Thyroid gland (tissue), 4 donors: Measurements from ENCODE around the gene RNF213. TPM values are rescaled to one million over a fixed set of nuclear protein-coding genes. Genes with fewer than 3 reads are reported as not detected.
"Not testable (repeated sequence)": the region's sequence is repeated elsewhere in the genome, so short reads cannot be mapped to it uniquely, and the experiment has no call there.

Experiments
- DNase-seq, 2 donors: peaks; one replicate each; pipeline ENCODE4 v3.0.0-alpha.2; 2019
- H3K27ac ChIP-seq, 3 donors: fragments of 200-600 bp; sonication (generic); 1 replicate in 2 of 3; 2 replicates in 1 of 3; pipeline ENCODE4 v1.5.1; 2016 to 2019; ENCODE audit warnings: mild to moderate bottlenecking in 1 of 3, moderate library complexity in 1 of 3
- H3K27me3 ChIP-seq: fragments of 200-600 bp; sonication (generic); one replicate; pipeline ENCODE4 v1.5.1; 2019
- H3K36me3 ChIP-seq, 2 donors: fragments of 200-600 bp; sonication (generic); one replicate each; pipeline ENCODE4 v1.5.1; 2016 to 2019
- H3K4me1 ChIP-seq, 2 donors: fragments of 200-600 bp; sonication (generic); one replicate each; pipeline ENCODE4 v1.5.1; 2017 to 2019
- H3K4me3 ChIP-seq, 3 donors: fragments of 200-600 bp; sonication (generic); replicated peaks in 1 of 3; 1 replicate in 2 of 3; 2 replicates in 1 of 3; pipeline ENCODE4 v1.5.1; 2016; ENCODE audit warnings: mild to moderate bottlenecking in 1 of 3
- H3K9me3 ChIP-seq: fragments of 200-600 bp; sonication (generic); one replicate; pipeline ENCODE4 v1.5.1; 2017
- CTCF ChIP-seq, 6 experiments: fragments of 200-600 bp in 3 of 6; fragments of 450-650 bp in 3 of 6; sonication (generic) in 3 of 6; IDR thresholded peaks; one replicate each; pipeline ENCODE4 v1.5.1; 2016 to 2019; ENCODE audit warnings: antibody characterized with exemption in 6 of 6, mild to moderate bottlenecking in 2 of 6, inconsistent platforms in 1 of 6, moderate library complexity in 1 of 6
- POLR2A ChIP-seq, 2 donors: fragments of 450-650 bp; IDR thresholded peaks; one replicate each; pipeline ENCODE4 v1.6.1; 2017; ENCODE audit warnings: antibody characterized with exemption in 2 of 2, mild to moderate bottlenecking in 2 of 2, moderate library complexity in 1 of 2
- WGBS, 2 donors: methylation state at CpG; one replicate each; pipeline ENCODE4 v1.1.5; 2017; 5-methylcytosine and 5-hydroxymethylcytosine counted together
- intact Hi-C: fragments of 100-400 bp; cut with DNase I; formaldehyde crosslinking; loops from one replicate; pipeline ENCODE4 v1.15.1; 2023
- total RNA-seq, 4 donors: library from RNA; depleted of rRNA; stranded (reverse); fragments of >200 nt; gene quantifications; one replicate each; pipeline ENCODE4 v1.2.3, GENCODE V29; 2016

Gene RNF213
- total RNA-seq, 4 donors from 2014 or later: 107 to 245 (median 187) TPM

GRCh38 chr17:80330276-80330675, 69.6 kb downstream of the RNF213 start:
- Histone ChIP-seq H3K27me3 (no peaks in the 10 kb centered on the region), H3K27ac (no peak overlapping the region), H3K4me1 (no peaks in the 10 kb centered on the region), H3K36me3 (peaks cover 86 to 91% of the 10 kb centered on the region in 2 donors), H3K9me3 (no peaks in the 10 kb centered on the region), H3K4me3 (no peak overlapping the region)
- intact Hi-C loops: no loop called here
- DNase-seq: no peak
- TF ChIP-seq CTCF (IDR thresholded peaks at IDR 0.05) (no peak), POLR2A (IDR thresholded peaks at IDR 0.05) (no peak)
- WGBS, 2 donors: 96 to 98% methylated on average over 9 of the region's 9 CpGs

GRCh38 chr17:80330938-80331337, 70.3 kb downstream of the RNF213 start:
- H3K4me1 ChIP-seq, H3K27me3 ChIP-seq, H3K9me3 ChIP-seq, H3K4me3 ChIP-seq, intact Hi-C loops, DNase-seq, H3K27ac ChIP-seq: not testable (repeated sequence)
- H3K36me3 ChIP-seq: peaks cover 87 to 91% of the 10 kb centered on the region in 2 donors
- WGBS, 2 donors: 90 to 99% methylated on average over 6 of the region's 6 CpGs

DNA sequence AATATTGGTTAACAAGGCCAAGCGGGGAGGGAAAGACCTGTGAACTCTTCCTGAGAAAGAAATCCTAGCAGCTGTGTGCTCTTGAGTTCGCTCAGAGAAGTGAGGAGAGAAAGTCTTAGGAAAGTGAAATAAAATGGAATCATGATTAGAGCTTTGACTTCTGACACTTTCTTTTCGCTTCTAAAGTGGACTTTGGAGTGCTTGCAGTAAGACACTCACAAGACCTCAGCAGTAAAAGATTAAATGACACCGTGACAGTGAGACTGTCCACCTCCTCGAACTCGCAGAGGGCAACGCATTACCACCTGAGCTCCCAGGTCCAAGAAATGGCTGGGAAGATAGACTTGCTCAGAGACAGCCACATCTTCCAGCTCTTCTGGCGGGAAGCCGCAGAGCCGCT, 71.2 kb downstream of the RNF213 start:
- H3K27me3 ChIP-seq: no peaks in the 10 kb centered on the region
- peaks cover 87 to 92% of the 10 kb centered on the region in 2 donors for H3K36me3 ChIP-seq
- 87 to 94% methylated on average over 10 of the region's 10 CpGs for WGBS, 2 donors
- DNase-seq: no peak
- no peak for TF ChIP-seq CTCF (IDR thresholded peaks at IDR 0.05)
- no peak for TF ChIP-seq POLR2A (IDR thresholded peaks at IDR 0.05)
- H3K9me3 ChIP-seq: no peaks in the 10 kb centered on the region
- H3K27ac ChIP-seq: no peak overlapping the region
- H3K4me1 ChIP-seq: no peaks in the 10 kb centered on the region
- intact Hi-C loops: no loop called here
- no peak overlapping the region for H3K4me3 ChIP-seq

- TF ChIP-seq CTCF (IDR thresholded peaks at IDR 0.05) (no peak), POLR2A (IDR thresholded peaks at IDR 0.05) (no peak)
- DNase-seq: no peak
- Histone ChIP-seq H3K4me1 (no peaks in the 10 kb centered on the region), H3K27me3 (no peaks in the 10 kb centered on the region), H3K36me3 (peaks cover 81 to 89% of the 10 kb centered on the region in 2 donors), H3K27ac (no peak overlapping the region), H3K9me3 (no peaks in the 10 kb centered on the region), H3K4me3 (no peak overlapping the region)
- WGBS, 2 donors: 87 to 89% methylated on average over 22 to 27 of the region's 27 CpGs
- intact Hi-C loops: no loop called here
Observed at GRCh38 chr17:80337195-80337895, 76.7 kb downstream of the RNF213 start.

GRCh38 chr17:80339118-80339517, 78.5 kb downstream of the RNF213 start:
- peaks cover 79 to 85% of the 10 kb centered on the region in 2 donors for H3K36me3 ChIP-seq
- TF ChIP-seq CTCF (IDR thresholded peaks at IDR 0.05): no peak
- TF ChIP-seq POLR2A (IDR thresholded peaks at IDR 0.05): no peak

More at GRCh38 chr17:80339118-80339517, 78.5 kb downstream of the RNF213 start:
- intact Hi-C loops: no loop called here
- Histone ChIP-seq H3K27me3 (no peaks in the 10 kb centered on the region), H3K27ac (no peak overlapping the region), H3K9me3 (no peaks in the 10 kb centered on the region), H3K4me1 (no peaks in the 10 kb centered on the region), H3K4me3 (no peak overlapping the region)
- DNase-seq: no peak
- WGBS, 2 donors: 88 to 92% methylated on average over 8 of the region's 8 CpGs
